Neural cell (in vitro differentiated cells): Measurements from ENCODE around the gene RIPK3.

ENCODE experiments used
- EZH2 ChIP-seq: fragments of 200-600, 300-800 bp; shearing (Covaris generic), sonication (generic); IDR thresholded peaks from 2 replicates; pipeline ENCODE4 v1.6.1; 2014; ENCODE audit warnings: antibody characterized with exemption, low read length, borderline replicate concordance, mild to moderate bottlenecking; ENCODE audit not compliant: insufficient read depth, poor library complexity, severe bottlenecking
- MXI1 ChIP-seq: fragments of 450-650 bp; conservative IDR thresholded peaks from 2 replicates; pipeline ENCODE4 v1.6.1; 2014; ENCODE audit warnings: antibody characterized with exemption, mild to moderate bottlenecking; ENCODE audit not compliant: poor library complexity, severe bottlenecking
- POLR2AphosphoS5 ChIP-seq: IDR thresholded peaks from 2 replicates; pipeline ENCODE4 v1.6.1; 2012
- RAD21 ChIP-seq: fragments of 450-650 bp; conservative IDR thresholded peaks from 2 replicates; pipeline ENCODE4 v1.6.1; 2014; ENCODE audit warnings: antibody characterized with exemption, mild to moderate bottlenecking, moderate library complexity
- REST ChIP-seq: IDR thresholded peaks from 2 replicates; pipeline ENCODE4 v1.6.1; 2012; ENCODE audit warnings: borderline replicate concordance
- SMC3 ChIP-seq: fragments of 450-650 bp; conservative IDR thresholded peaks from 2 replicates; pipeline ENCODE4 v1.6.1; 2014; ENCODE audit warnings: antibody characterized with exemption, mild to moderate bottlenecking, moderate library complexity; ENCODE audit not compliant: poor library complexity
- TAF1 ChIP-seq: IDR thresholded peaks from 2 replicates; pipeline ENCODE4 v1.6.1; 2012; ENCODE audit warnings: low read depth
- TF ChIP-seq, protein P1 (sequence below): fragments of 450-650 bp; IDR thresholded peaks from 2 replicates; pipeline ENCODE4 v1.5.1; 2014; ENCODE audit warnings: antibody characterized with exemption, mild to moderate bottlenecking, moderate library complexity; ENCODE audit not compliant: poor library complexity, severe bottlenecking

GRCh38 chr14:24322672-24323071, 17.1 kb downstream of the RIPK3 start:
- TF ChIP-seq, protein P1, sequence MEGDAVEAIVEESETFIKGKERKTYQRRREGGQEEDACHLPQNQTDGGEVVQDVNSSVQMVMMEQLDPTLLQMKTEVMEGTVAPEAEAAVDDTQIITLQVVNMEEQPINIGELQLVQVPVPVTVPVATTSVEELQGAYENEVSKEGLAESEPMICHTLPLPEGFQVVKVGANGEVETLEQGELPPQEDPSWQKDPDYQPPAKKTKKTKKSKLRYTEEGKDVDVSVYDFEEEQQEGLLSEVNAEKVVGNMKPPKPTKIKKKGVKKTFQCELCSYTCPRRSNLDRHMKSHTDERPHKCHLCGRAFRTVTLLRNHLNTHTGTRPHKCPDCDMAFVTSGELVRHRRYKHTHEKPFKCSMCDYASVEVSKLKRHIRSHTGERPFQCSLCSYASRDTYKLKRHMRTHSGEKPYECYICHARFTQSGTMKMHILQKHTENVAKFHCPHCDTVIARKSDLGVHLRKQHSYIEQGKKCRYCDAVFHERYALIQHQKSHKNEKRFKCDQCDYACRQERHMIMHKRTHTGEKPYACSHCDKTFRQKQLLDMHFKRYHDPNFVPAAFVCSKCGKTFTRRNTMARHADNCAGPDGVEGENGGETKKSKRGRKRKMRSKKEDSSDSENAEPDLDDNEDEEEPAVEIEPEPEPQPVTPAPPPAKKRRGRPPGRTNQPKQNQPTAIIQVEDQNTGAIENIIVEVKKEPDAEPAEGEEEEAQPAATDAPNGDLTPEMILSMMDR = no peak
- TF ChIP-seq SMC3 (no peak), REST (no peak), POLR2AphosphoS5 (no peak), RAD21 (no peak), TAF1 (no peak), EZH2 (no peak), MXI1 (no peak)
